Measurements from ENCODE around the gene GABRR1. TPM values are rescaled to one million over a fixed set of nuclear protein-coding genes. Genes with fewer than 3 reads are reported as not detected.

Gene GABRR1
- total and polyA plus RNA-seq, 2 donors (not counting 3 experiments of a cell fraction or from before 2014, with no cell fraction given), result not detected

GRCh38 chr6:89252907-89253306, 35.7 kb upstream of the GABRR1 start:
- no peaks in the 10 kb centered on the region for H3K9me1 ChIP-seq (replicated peaks; ENCODE audit: control insufficient read depth, extremely low read depth, insufficient read depth, low read length)

More at GRCh38 chr6:89252907-89253306, 35.7 kb upstream of the GABRR1 start:
- Histone ChIP-seq H3K27ac (ENCODE audit: insufficient read depth, low read depth, low read length) (no peak overlapping the region), H2AFZ (ENCODE audit: low read depth, low read length) (no peak overlapping the region), H3K4me2 (ENCODE audit: insufficient read depth, low read length) (no peak overlapping the region), H4K20me1 (replicated peaks; ENCODE audit: control insufficient read depth, extremely low read depth, insufficient read depth, low read length) (no peaks in the 10 kb centered on the region), H3K36me3 (ENCODE audit: control insufficient read depth in 2 of 2, extremely low read depth in 1 of 2, insufficient read depth in 2 of 2, low read length in 2 of 2) (no peaks in the 10 kb centered on the region), H3K9ac (replicated peaks; ENCODE audit: extremely low read depth, insufficient read depth, low read length) (no peak overlapping the region), H3K4me1 (ENCODE audit: control insufficient read depth, extremely low read depth, insufficient read depth, low read length) (peaks cover 24% of the 10 kb centered on the region), H3K79me2 (ENCODE audit: control insufficient read depth, insufficient read depth, low read length) (no peaks in the 10 kb centered on the region), H3K27me3 (ENCODE audit: control insufficient read depth in 2 of 2, insufficient read depth in 2 of 2, low read length in 2 of 2) (no peaks in the 10 kb centered on the region), H3K9me3 (replicated peaks; ENCODE audit: control insufficient read depth, insufficient read depth, low read length) (no peaks in the 10 kb centered on the region), H3K4me3 (replicated peaks in 1 of 3; ENCODE audit: insufficient read depth in 1 of 3, low read depth in 1 of 3, low read length in 3 of 3) (no peak overlapping the region)
- FAIRE-seq (no peak), DNase-seq (ENCODE audit: low read depth, low spot score) (no peak)
- TF ChIP-seq JUN (IDR thresholded peaks at IDR 0.05; ENCODE audit: borderline replicate concordance, insufficient read depth, insufficient read length, low read depth) (no peak), CTCF (IDR thresholded peaks at IDR 0.05; ENCODE audit: extremely low read depth in 1 of 2, insufficient read depth in 1 of 2, low read depth in 1 of 2, low read length in 2 of 2) (no peak), MYC (IDR thresholded peaks at IDR 0.05; ENCODE audit: low read depth, low read length) (no peak), MAX (IDR thresholded peaks at IDR 0.05; ENCODE audit: insufficient read depth, insufficient read length) (no peak), EZH2 (IDR thresholded peaks at IDR 0.05; ENCODE audit: borderline replicate concordance, low read depth, low read length, severe bottlenecking) (no peak), POLR2A (IDR thresholded peaks at IDR 0.05; ENCODE audit: low read depth, low read length) (no peak)
- ChIA-PET CTCF (interaction anchor here (1.5 kb wide), 1 partner anchor 12 kb away, joined by 3 read pairs; no protein-coding TSS in a partner anchor), POLR2A (no interaction called here)
- BruUV-seq (replicated peaks), result no TSS peak
- dilution Hi-C loops (cut with MboI; ENCODE audit: extremely low pct_ligation_motif_present, low sequenced_read_pairs) (no loop called here), intact Hi-C loops (cut with micrococcal nuclease) (loop anchor here (5.0 kb wide), 1 partner anchor 99 kb away; the partner anchor contains the start of gene UBE2J1)

Measured in endothelial cell of umbilical vein (primary cell).